Activated CD8-positive, alpha-beta memory T cell treated with anti-CD3 and anti-CD28 coated beads for 4 hours (primary cell): ENCODE measurements around the gene ODF4.
"Not testable (repeated sequence)": the region's sequence is repeated elsewhere in the genome, so short reads cannot be mapped to it uniquely, and the experiment has no call there.

ENCODE experiments used
- DNase-seq, 2 donors: peaks; one replicate each; pipeline ENCODE4 v3.0.0-alpha.2; 2020; ENCODE audit warnings: low read depth in 2 of 2

ODF4 gene

DNA sequence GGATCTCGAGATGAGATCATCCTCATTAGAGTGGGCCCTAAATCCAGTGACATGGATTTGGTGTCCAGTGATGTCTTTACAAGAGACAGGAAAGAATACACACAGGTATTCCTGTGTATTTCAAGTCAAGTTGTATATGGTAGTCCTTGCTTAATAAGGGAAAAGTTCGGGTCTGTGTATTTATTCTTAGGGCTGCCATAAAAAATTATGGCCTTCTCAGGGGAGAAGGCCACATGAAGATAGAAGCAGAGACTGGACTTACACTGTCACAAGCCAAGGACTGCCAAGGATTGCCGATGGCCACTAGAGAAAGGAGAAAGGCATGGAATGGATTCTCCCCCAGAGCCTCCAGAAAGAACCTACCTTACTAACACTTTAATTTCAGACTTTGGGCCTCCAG, 28.6 kb downstream of the ODF4 start:
- DNase-seq, result no peak

DNA sequence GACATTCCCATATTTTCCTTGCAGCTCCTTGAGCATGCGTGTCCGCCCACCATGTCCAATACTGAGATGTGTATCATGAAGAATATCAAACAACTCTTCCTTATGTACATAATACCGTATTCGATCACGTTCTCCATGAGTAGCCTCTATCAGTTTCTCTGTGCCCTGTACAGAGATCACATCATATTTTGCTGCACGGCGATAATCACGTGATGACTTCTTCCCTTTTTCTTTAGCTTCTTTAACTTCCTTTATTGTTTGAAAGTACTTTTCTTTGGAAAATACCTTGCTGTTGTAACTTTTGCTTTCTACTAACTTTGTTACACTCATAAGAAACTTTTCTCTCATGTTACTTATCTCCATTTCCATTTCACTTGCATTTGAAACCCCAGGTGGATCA, 30.3 kb downstream of the ODF4 start:
- no peak for DNase-seq

DNA sequence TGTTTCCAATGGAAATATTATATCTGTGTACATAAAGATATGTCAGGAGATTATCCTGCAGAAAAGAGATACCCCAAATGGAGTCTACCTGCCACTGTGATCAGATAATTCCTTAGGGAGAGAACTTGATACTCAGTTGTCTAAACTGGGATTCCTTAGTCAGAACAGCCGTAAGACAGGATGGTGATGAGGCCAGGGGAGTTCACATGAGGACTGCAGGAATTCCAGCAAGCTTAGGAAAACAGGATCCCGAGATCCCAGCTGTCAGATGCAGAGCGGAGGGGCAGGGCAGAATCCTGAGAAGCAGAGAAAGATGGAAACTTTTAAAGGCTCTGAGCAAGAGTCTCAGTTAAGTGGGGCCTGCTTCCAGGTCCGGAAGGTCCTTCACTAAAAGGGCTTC, 32.1 kb downstream of the ODF4 start:
- no peak for DNase-seq

DNA sequence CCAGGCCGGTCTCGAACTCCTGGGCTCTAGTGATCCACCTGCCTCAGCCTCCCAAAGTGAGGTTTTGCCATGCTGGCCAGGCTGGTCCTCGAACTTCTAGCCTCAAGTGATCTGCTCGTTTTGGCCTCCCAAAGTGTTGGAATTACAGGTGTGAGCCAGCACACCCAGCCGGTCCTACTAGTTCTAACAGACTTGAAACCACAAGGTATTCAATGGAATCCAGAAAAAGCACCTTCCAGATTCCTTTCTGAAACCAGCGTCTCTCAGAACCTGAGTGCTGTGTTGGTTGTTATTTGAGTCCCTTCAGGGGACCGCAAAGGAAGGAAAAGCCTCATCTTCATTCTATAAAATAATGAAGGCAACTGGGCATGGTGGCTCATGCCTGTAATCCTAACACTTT, 32.8 kb downstream of the ODF4 start:
- DNase-seq, result no peak

DNA sequence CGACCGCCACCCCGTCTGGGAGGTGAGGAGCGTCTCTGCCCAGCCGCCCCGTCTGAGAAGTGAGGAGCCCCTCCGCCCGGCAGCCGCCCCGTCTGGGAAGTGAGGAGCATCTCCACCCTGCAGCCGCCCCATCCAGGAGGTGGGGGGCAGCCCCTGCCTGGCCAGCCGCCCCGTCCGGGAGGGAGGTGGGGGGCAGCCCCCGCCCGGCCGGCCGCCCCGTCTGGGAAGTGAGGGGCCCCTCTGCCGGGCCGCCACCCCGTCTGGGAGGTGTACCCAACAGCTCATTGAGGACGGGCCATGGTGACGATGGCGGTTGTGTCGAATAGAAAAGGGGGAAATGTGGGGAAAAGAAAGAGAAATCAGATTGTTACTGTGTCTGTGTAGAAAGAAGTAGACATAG, 34.2 kb downstream of the ODF4 start:
- not testable (repeated sequence) for DNase-seq

DNA sequence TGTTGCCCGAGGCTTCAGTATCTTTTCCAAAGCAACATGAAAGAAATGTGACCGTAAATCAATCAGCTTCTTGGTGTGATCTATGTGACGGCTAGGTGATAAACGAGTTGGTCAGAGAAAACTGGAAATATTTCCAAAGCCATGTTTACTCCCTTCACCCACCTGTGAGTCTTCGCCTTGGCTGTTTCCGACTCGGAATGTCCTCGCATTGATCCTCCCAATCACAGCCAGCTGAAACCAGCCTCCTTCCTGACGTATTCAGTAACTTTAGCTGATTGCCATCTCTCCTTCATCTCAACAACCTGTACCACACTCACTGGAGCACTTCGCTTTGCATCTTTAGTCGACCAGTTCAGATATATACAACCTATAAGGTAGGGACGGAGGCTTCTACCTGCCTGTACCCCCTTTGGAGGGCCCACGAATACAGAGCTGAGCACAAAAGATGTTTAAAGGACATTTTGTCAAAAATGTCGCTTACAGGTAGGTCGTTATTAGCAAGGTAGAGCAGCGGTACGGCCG, 36.2 kb downstream of the ODF4 start:
- no peak for DNase-seq

DNA sequence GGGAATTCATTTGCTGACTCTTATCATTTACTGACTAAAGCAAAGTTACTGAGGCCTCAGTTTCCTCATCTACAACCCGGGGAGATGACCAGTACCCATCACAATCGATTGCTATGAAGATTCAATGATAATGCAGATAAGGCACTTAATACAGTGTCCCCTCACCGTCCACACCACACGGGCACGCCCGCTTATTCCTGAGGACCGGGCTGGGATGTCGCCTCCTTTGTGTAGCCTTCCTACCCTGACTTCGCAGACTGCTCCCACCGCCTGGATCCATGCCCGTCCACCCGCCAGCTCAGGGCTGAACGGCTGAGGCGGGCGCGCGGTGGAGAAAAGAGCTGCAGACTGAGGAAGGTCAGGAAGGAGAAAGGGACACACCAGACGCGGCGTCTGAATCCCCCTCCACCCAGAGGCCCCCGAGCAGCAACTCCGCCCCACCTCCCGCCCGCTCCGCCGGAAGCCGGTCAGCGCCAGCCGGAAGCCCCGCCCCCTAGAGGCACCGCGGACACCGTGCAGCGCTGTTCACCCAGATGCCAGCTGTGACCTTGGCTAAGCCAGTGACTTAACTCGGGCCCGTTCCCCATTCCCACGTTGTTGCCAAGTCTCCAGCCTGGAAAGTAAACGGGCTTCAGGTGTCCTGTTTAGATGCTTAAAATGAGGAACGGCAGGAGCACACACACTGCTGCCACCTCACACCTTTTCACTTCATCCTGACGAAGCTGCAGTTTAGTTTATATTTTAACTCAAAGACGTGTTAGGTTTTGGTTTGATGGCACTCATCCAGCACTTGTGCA, 36.8 kb downstream of the ODF4 start, which contains the start of gene KRABD2:
KRABD2 (minus strand) TSS at position 434 of the 797 bp plus-strand sequence.
- peak; percentile 80 for DNase-seq

DNA sequence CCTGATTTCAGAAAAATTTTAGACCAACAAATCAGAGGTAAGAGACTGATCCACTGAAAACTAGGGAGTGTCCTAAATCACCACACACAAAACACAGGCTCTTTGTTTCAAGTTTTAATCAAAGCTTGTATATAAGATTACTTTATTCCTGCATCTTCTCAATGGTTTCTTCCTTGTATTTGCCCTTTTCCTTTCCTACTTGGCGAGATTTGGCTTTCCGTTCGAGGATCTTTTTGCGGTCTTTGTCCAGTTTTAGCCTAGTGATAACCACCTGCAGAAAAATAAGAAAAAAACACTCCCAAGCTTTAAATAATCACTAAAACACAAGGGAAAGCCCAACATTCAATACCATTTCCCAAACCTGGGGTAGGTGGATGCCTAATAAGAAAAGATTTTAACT, 37.8 kb downstream of the ODF4 start:
- DNase-seq, result no peak

DNA sequence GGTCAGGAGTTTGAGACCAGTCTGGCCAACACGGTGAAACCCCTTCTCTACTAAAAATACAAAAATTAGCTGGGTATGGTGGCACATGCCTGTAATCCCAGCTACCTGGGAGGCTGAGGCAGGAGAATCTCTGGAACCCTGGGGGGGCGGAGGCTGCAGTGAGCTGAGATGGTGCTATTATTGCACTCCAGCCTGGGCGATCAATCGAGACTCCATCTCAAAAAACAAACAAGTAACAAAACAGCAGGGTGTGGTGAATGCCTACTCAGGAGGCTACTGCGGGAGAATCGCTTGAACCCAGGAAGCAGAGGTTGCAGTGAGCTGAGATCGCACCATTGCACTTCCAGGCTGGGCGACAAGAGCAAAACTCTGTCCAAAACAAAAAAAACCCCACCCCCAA, 38.5 kb downstream of the ODF4 start:
- not testable (repeated sequence) for DNase-seq

DNA sequence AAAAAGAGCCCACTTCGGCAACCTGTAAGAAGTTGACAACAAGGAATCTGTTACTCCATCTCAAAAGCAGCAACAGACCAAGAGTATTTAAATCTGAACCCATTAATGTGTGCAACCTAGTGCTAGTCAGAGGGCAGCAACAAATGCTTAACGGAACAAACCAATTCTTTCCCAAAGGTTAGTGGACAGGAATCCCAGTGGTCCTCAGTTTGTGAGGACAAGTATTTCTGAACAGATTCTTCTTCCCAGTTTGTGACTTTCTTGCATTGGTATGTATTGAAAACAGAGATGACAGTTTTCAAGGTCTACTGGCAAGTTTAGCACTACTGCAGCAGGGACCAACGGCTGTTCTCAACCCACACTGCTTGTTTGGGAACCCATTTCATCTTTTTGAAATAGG, 40.4 kb downstream of the ODF4 start:
- no peak for DNase-seq

DNA sequence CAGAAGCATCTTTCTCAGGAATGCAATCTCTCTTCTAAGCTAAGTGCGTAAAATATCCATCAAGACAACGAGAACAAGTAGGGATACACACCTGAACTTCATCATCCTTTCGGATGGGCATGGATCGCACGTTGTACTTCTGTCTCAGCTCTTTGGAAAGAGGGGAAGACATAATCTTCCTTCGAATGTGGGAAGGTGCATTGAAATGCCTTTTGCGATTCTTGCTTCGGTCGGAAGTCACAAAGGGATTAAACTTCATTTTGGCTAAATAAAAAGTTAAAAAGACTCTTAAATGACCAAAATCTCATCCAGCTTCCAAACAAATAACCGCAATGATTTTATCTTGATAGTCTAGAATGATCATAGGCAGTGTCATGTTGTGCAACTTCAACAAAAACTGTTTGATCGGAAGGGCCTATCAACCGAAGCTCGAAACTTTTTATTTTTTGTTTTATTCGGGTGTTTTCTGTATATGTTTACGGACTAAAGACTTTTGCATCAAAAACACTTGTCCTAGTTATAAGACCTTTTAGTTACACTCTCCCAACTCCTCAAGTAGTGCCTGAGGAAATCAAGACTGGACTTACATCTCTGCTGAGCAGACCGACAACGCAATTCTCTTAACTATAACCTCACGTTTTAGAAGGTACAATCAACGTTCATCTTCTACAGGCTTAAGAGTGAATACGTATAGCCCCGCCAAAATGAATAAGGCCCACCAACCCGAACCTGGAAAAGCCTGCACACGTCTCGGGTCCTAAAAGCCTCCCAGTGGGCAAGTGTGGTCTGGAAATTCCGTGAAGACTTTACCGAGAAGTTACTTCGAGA, 42.6 kb downstream of the ODF4 start:
- no peak for DNase-seq

DNA sequence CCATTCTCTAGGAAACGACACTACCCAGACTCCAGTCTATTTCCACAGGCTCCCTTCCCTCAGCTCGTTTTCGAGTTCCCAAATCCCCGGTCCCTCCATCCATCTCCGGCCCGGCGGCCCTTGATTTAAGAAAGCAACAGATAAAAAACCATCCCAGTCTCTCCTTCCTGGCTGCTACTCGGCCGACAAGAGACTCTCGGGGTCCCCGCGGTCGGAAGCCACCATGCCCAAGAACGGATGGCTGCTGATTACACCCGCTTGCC, 43.2 kb downstream of the ODF4 start:
- no peak for DNase-seq

DNA sequence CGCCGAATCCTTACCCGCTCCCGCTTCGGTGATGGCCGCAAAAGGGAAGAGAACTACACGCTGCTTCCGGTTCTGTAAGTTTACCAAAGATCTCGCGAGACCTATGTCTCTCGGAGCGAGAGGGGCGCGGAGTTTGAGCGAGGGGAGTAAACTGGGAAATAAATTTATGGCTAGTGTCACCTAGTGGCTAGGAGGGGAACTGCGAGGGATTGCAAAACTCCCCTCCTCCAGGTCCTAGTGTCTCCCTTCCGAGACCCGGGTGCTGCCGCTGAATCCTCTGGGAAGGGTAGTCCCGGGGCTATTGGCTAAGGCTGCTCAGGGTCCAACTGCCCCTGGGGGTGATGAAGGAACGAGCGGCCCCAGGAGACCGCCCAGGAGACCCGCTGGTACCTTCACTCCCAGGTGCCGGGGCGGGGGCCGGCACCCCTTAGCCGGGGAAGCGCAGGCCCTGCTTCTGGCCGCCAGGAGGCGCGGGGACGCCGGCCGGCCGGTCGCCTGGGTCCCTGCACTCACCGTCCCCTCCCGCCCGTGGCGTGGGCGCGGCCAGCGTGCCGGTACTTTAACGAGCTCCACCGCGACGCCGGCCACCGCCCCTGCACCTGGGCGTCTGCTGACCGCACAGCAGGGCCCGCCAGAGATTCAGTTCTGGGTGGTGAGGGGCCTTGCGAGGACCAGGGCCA, 43.6 kb downstream of the ODF4 start, which contains the start of gene RPL26:
RPL26 (minus strand) TSS at position 51 of the 680 bp plus-strand sequence. CDS start 883 bp downstream, outside the sequence.
- peak; percentile 87 to 94 for DNase-seq

DNA sequence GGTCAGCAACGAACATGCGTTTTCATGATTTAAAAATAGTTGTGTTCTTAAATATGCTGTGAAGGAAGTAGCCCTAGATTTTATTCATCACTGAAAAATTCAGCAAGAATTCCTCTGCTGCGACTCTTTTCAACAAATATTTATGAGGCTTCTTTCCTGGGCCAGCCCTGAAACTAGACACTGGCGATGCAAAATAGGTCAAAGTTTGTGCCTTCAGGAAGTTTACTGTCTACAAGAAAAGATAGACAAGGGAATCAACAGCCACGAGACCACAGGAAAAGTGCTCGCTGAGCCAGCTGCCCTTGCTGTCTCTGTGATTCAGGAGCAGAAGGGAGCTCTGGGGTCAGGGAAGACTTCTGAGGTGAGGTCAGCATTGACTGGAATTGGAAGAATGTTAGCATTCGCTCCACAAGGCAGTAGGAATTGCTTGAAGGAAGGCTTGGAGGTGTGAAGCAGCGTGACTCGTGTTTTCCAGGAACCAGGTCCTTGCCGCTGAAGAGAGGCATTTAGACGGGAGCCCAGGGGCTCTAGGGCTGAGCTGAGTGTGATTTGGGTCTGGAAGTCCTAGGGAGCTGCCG, 45.2 kb downstream of the ODF4 start:
- DNase-seq, result no peak

DNA sequence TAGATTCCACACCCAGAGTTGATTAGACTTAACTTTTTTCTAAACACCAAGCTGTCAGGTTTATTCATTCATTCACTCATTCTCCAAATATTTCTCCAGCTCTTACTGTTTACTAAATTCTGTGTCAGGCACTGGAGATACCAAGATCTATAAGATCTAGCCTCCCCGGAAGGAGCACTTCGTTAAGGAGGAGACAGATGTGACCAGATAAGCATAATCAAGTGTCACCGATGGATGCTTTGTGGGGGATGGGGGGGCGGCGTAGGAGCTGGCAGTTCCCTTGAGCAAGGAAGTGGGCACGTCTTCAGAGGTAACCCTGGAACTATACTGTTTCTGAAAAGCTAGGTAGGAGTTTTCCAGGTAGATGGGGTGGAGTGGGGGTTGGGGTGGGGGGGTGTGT, 47.2 kb downstream of the ODF4 start:
- no peak for DNase-seq

DNA sequence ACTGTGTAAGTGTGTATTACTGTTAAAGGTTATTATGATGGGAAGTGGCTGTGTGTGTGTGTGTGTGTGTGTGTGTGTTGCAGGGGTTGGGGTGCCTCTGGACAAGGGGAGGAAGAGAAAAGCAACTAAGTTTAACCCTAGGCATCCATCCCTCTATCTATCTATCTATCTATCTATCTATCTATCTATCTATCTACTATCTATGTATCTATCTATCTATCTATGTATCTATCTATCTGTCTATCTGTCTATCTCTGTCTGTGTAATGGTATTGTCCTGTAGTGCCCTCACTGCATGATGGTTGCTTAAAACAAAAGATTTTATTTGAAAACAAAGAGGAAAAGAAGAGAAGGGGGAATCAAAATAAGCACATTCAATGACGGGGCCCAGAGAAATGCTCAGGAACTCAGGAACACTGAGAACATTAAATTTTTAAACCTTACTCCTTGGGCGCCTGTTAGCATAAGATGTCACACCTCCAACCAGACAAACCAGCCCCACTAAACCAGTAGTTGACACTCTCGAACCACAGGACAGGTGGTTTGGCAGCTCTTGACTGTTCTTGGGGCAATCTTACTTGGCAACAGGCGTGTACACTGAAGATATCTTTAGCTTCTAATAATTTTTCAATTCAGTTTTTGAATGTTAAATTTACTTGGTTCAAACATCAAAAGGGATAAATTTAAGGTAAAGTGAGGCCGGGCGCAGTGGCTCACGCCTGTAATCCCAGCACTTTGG, 48.4 kb downstream of the ODF4 start:
- DNase-seq, result no peak

DNA sequence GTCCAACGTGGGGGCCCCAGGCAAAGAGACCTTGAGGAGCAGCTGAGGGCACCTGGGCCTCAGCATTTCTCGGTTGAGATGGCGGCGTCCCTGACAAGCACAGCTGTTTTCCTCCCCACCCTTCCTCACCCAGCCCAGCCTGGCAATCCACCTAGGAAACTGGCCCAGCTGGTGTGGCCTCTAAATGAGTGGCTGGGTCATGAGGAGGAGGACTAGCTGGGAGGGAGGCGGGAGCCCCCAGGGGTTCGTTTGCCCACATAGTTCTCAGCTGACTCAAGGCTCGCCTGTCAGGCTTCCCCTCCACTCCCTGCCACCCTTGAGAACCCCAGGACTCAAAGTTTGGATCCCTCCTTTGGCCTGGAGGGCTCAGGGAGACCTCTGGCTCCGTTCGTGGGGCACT, 52.1 kb downstream of the ODF4 start:
- DNase-seq, result no peak

DNA sequence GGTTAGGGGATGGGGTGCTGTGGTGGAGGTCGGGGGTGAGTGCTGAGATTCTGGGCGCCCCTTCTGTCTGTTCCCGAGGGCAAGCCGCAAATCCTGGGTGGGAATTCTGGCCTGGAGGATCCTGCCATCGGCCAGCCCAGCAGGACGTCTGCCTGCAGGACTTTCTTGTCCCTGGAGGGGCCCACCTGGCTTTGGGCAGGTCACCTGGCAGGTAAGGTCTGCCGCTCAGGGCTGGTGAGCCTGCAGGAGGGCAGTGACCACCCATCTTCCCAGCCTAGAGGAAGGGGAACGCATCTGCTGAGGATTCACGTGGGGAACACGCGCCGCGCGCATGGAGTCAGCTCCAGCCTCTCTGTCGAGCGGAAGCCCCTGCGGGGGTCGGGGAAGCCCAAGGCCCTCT, 52.6 kb downstream of the ODF4 start:
- no peak for DNase-seq

DNA sequence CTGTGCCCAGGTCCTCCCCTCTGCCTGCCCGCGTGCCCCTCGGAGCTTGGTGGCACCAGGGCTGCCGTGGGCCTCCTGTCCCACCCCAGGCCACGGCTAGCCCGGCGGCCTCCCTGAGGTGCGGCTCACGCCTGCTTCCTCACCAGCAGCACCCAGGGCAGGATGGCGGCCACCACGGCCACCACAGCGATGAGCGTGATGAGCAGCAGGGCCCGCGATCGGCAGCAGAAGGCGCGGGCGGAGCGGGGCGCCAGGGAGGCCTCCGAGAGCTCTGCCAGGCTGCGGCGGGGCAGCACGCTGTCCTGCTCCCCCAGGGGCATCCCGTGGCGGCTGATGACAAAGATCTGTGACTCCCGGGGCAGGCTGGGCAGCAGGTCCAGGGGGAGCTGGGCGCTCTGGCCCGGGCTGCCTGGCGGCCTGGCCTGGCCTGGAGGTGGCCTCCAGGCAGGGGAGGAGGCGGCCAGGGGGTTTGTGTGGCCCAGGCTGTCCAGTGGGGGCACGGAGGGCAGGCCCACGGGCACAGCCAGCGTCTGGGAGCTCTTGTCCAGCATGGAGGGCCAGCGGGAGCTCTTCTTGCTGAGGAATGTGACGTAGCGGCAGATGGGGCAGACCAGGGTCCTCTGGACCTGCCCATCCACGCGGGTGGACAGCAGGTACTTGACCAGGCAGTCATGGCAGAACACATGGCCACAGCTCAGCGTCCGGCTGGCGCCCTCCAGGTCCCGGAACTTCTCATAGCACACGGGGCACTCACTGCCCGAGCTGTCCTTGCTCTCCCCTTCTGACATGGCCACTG, 53.2 kb downstream of the ODF4 start:
- DNase-seq, result no peak

DNA sequence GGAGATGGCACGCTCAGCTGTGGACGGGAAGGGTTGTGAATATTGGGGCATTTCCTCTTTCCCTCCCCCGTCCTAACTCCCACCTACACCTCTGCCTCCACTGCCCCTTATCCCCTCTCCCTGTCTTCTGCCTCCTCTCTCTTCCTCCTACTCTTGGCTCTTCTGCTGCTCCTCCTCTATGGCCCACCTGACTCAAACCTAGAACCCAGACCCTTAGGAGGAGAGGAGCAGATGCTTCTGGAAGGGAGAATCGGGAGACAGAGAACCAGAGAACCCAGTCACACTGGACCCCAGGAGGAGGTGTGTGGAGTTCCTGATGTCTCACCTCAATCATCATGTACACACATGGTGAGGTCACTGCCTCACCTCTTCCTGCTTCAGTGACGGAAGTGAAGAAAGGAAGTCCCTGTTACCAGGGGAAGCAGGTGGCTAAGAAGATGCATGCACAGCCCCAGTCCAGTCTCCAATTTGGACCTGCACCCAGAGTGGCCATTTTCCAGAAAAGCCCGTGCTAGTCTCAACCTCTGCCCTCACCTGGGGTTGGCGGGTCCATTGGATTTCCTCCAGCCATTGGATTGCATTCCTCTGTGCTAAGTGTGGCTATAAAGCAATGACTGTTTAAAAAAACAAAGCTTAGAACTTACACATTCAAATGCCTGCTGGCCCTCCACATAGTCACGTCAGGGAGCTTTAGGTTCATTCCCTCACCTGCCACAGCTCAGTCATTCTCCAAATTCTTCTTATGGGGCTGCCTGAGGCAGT, 54.0 kb downstream of the ODF4 start:
- no peak for DNase-seq
